Stromal cell of bone marrow (primary cell): Measurements from ENCODE around the gene CFHR2.
A peak's percentile ranks its signal among the peaks of the same experiment; 100 is the strongest.
"Not testable (repeated sequence)": the region's sequence is repeated elsewhere in the genome, so short reads cannot be mapped to it uniquely, and the experiment has no call there.

Experiments used
- DNase-seq: peaks from one replicate; pipeline ENCODE4 v3.0.0-alpha.2; 2012; ENCODE audit warnings: low read depth

CFHR2 gene

GRCh38 chr1:196943568-196943967, at the start of gene CFHR2:
TSS of gene CFHR2 (plus strand) at chr1:196943738. CDS start at chr1:196943881, 143 bp downstream.
- not testable (repeated sequence) for DNase-seq

- DNase-seq = no peak
Observed at GRCh38 chr1:196896355-196896754, 47.2 kb upstream of the CFHR2 start.

GRCh38 chr1:196897158-196897828, 46.2 kb upstream of the CFHR2 start:
- no peak for DNase-seq

GRCh38 chr1:196902344-196902743, 41.2 kb upstream of the CFHR2 start:
- DNase-seq = no peak

GRCh38 chr1:196910215-196910614, 33.3 kb upstream of the CFHR2 start:
- DNase-seq = no peak

GRCh38 chr1:196912283-196912682, 31.3 kb upstream of the CFHR2 start:
- not testable (repeated sequence) for DNase-seq

- DNase-seq = not testable (repeated sequence)
Observed at GRCh38 chr1:196926839-196927238, 16.7 kb upstream of the CFHR2 start.

GRCh38 chr1:196932853-196933252, 10.7 kb upstream of the CFHR2 start:
- DNase-seq = not testable (repeated sequence)

GRCh38 chr1:196933531-196934189, 9.9 kb upstream of the CFHR2 start:
- DNase-seq = no peak

GRCh38 chr1:196941474-196941873, 2.1 kb upstream of the CFHR2 start:
- not testable (repeated sequence) for DNase-seq

GRCh38 chr1:196951711-196952394, 8.3 kb downstream of the CFHR2 start:
- peak; percentile 36 for DNase-seq

- DNase-seq = no peak
Observed at GRCh38 chr1:196954778-196955177, 11.2 kb downstream of the CFHR2 start.

GRCh38 chr1:196955926-196956325, 12.4 kb downstream of the CFHR2 start:
- no peak for DNase-seq

- DNase-seq = no peak
Observed at GRCh38 chr1:196960854-196961253, 17.3 kb downstream of the CFHR2 start.

- DNase-seq = no peak
Observed at GRCh38 chr1:196970182-196970581, 26.6 kb downstream of the CFHR2 start.

- no peak for DNase-seq
Observed at GRCh38 chr1:196976278-196976677, 32.7 kb downstream of the CFHR2 start.

GRCh38 chr1:196977278-196977677, 33.7 kb downstream of the CFHR2 start, which contains the start of gene CFHR5:
TSS of gene CFHR5 (plus strand) at chr1:196977556. CDS start at chr1:196977665, 109 bp downstream.
- no peak for DNase-seq

- no peak for DNase-seq
Observed at GRCh38 chr1:196980859-196981258, 37.3 kb downstream of the CFHR2 start.

GRCh38 chr1:196982247-196982646, 38.7 kb downstream of the CFHR2 start:
- DNase-seq = not testable (repeated sequence)

- not testable (repeated sequence) for DNase-seq
Observed at GRCh38 chr1:196991919-196992651, 48.5 kb downstream of the CFHR2 start.

GRCh38 chr1:196993916-196994315, 50.4 kb downstream of the CFHR2 start:
- no peak for DNase-seq

- DNase-seq = peak; percentile 85
Observed at GRCh38 chr1:196997423-196997822, 53.9 kb downstream of the CFHR2 start.
